HepG2 (cell line): ENCODE measurements around the gene CYP2W1. TPM values are rescaled to one million over a fixed set of nuclear protein-coding genes. Genes with fewer than 3 reads are reported as not detected.

Source experiments
- ARID4A ChIP-seq: sonication (generic); formaldehyde crosslinking; IDR thresholded peaks from 2 replicates; pipeline ENCODE4 v1.5.0; 2020; ENCODE audit warnings: mild to moderate bottlenecking, missing genetic modification reagents, borderline replicate concordance
- BRCA1 ChIP-seq: sonication (generic); formaldehyde crosslinking; IDR thresholded peaks from 2 replicates; pipeline ENCODE4 v1.4.0; 2020; ENCODE audit warnings: missing genetic modification reagents
- CTCF ChIP-seq: sonication (generic); formaldehyde crosslinking; IDR thresholded peaks from 2 replicates; pipeline ENCODE4 v1.5.0; 2020; ENCODE audit warnings: mild to moderate bottlenecking, missing genetic modification reagents, moderate library complexity
- ELK4 ChIP-seq: sonication (generic); formaldehyde crosslinking; IDR thresholded peaks from 2 replicates; pipeline ENCODE4 v1.9.0; 2021; ENCODE audit warnings: missing genetic modification reagents, borderline replicate concordance
- GATAD1 ChIP-seq: IDR thresholded peaks from 2 replicates; pipeline ENCODE4 v1.6.1; 2016; ENCODE audit warnings: missing genetic modification reagents, missing compliant biosample characterization
- RBM22 ChIP-seq: fragments of 200-400 bp; formaldehyde crosslinking; optimal IDR thresholded peaks from 2 replicates; pipeline ENCODE3; 2017; ENCODE audit warnings: mild to moderate bottlenecking, low read length, moderate library complexity
- REST ChIP-seq, 2 experiments: IDR thresholded peaks; 2 replicates each; pipeline ENCODE4 v1.6.1; 2011 to 2012; ENCODE audit warnings: low read length in 2 of 2, borderline replicate concordance in 1 of 2, low read depth in 1 of 2, mild to moderate bottlenecking in 1 of 2, moderate library complexity in 1 of 2
- TAF15 ChIP-seq: fragments of 200-400 bp; formaldehyde crosslinking; IDR thresholded peaks from one replicate; pipeline ENCODE4 v1.6.1; 2018; ENCODE audit warnings: mild to moderate bottlenecking, low read depth, low read length; ENCODE audit not compliant: poor library complexity, severe bottlenecking
- YEATS2 ChIP-seq: sonication (generic); formaldehyde crosslinking; IDR thresholded peaks from 2 replicates; pipeline ENCODE4 v1.4.0; 2020; ENCODE audit warnings: missing genetic modification reagents, borderline replicate concordance
- ZFP36L2 ChIP-seq: sonication (generic); formaldehyde crosslinking; IDR thresholded peaks from 2 replicates; pipeline ENCODE4 v1.4.0; 2020; ENCODE audit warnings: missing genetic modification reagents
- ZNF281 ChIP-seq: sonication (generic); formaldehyde crosslinking; IDR thresholded peaks from 2 replicates; pipeline ENCODE4 v1.4.0; 2020; ENCODE audit warnings: missing genetic modification reagents, borderline replicate concordance
- ZNF441 ChIP-seq: sonication (generic); formaldehyde crosslinking; IDR thresholded peaks from 2 replicates; pipeline ENCODE4 v1.7.0; 2021; ENCODE audit warnings: missing genetic modification reagents, borderline replicate concordance
- ZNF83 ChIP-seq: sonication (generic); formaldehyde crosslinking; IDR thresholded peaks from 2 replicates; pipeline ENCODE4 v1.4.0; 2020; ENCODE audit warnings: missing genetic modification reagents, mild to moderate bottlenecking, borderline replicate concordance
- polyA plus RNA-seq, 8 experiments: library from polyadenylated mRNA; depleted of rRNA in 3 of 8; stranded (reverse) in 7 of 8; unstranded in 1 of 8; fragments of >200 nt; fragmentation: Illumina TruSeq in 4 of 8; extraction: Trizol in 4 of 8; gene quantifications; 2 replicates each; pipeline versions ENCODE4 v1.2.1 to v1.2.3, GENCODE V29; 2011 to 2016; ENCODE audit warnings: low read depth in 4 of 8, missing spikeins in 1 of 8, mixed read lengths in 1 of 8; ENCODE audit not compliant: insufficient read depth in 1 of 8
- total RNA-seq, 5 experiments: library from RNA; depleted of rRNA; stranded (reverse); fragments of >200 nt; fragmentation: Illumina TruSeq; extraction: Trizol; gene quantifications; 2 replicates each; pipeline ENCODE4 v1.2.3, GENCODE V29; 2016; ENCODE audit warnings: low read depth in 1 of 5

CYP2W1 gene
- total and polyA plus RNA-seq, 2 of the 13 experiments (the other 11 are each of a cell fraction or from before 2014, with no cell fraction given): 19.5 to 31.7 TPM

GRCh38 chr7:957418-958220 lies 25.4 kb upstream of the CYP2W1 start (continued):
- peak; percentile 85; the same call in 1 of the 2 replicates for TF ChIP-seq ARID4A
- TF ChIP-seq ELK4 (CRISPR knock-in tag): 0 out of 2 replicates have a peak, but pooled peaks have one; percentile 56
- no peak for TF ChIP-seq ZFP36L2 (CRISPR knock-in tag)
- peak; percentile 83 for TF ChIP-seq ZNF83 (CRISPR knock-in tag)
- TF ChIP-seq REST (IDR thresholded peaks at IDR 0.05; ENCODE audit: borderline replicate concordance in 1 of 2, low read depth in 1 of 2, low read length in 2 of 2): peak in 1 of 2 experiments; percentile 47; a peak in 1 of 4 replicates
- no peak for TF ChIP-seq TAF15
- peak; percentile 41; the same call in 1 of the 2 replicates for TF ChIP-seq ZNF281 (CRISPR knock-in tag)
- TF ChIP-seq CTCF (CRISPR knock-in tag): peak; percentile 72
- no peak; the same call in 1 of the 2 replicates for TF ChIP-seq GATAD1 (CRISPR knock-in tag)
- TF ChIP-seq YEATS2 (CRISPR knock-in tag): no peak
- peak; percentile 81; the same call in 1 of the 2 replicates for TF ChIP-seq BRCA1 (CRISPR knock-in tag)
- peak; percentile 68; the same call in 1 of the 2 replicates for TF ChIP-seq ZNF441
- no peak for TF ChIP-seq RBM22
